ENCODE measurements around the gene ABR.

Gene ABR

GRCh38 chr17:1162116-1162855, 17.5 kb downstream of the ABR start:
- Histone ChIP-seq H2AFZ (ENCODE audit: low read length) (no peak overlapping the region), H3K4me2 (ENCODE audit: low read depth, low read length, poor library complexity, severe bottlenecking) (no peak overlapping the region), H3K9me3 (ENCODE audit: insufficient read depth, low read depth, low read length) (no peaks in the 10 kb centered on the region), H3K9me2 (replicated peaks; ENCODE audit: low read depth, low read length) (no peaks in the 10 kb centered on the region), H3K4me1 (ENCODE audit: insufficient read depth, low read length, poor library complexity, severe bottlenecking) (peaks cover 4% of the 10 kb centered on the region), H3K9ac (ENCODE audit: low read depth, low read length, poor library complexity, severe bottlenecking) (no peak overlapping the region), H3F3A (ENCODE audit: low read depth) (no peaks in the 10 kb centered on the region), H3K79me2 (ENCODE audit: insufficient read depth, low read length) (no peaks in the 10 kb centered on the region), H3K4me3 (ENCODE audit: low read length, poor library complexity, severe bottlenecking) (no peak overlapping the region), H4K20me1 (ENCODE audit: insufficient read depth, low read length, poor library complexity, severe bottlenecking) (no peaks in the 10 kb centered on the region), H3K27me3 (ENCODE audit: insufficient read depth, low read length, poor library complexity, severe bottlenecking) (no peaks in the 10 kb centered on the region), H3K36me3 (ENCODE audit: insufficient read depth, low read length) (no peaks in the 10 kb centered on the region)
- TF ChIP-seq EZH2phosphoT487 (IDR thresholded peaks at IDR 0.05; ENCODE audit: borderline replicate concordance) (no peak), CTCF (conservative IDR thresholded peaks at IDR 0.05; ENCODE audit: low read length) (no peak)

- Histone ChIP-seq H3F3A (ENCODE audit: low read depth) (no peaks in the 10 kb centered on the region), H3K4me1 (ENCODE audit: insufficient read depth, low read length, poor library complexity, severe bottlenecking) (peaks cover 4% of the 10 kb centered on the region), H3K4me3 (ENCODE audit: low read length, poor library complexity, severe bottlenecking) (no peak overlapping the region), H3K36me3 (ENCODE audit: insufficient read depth, low read length) (no peaks in the 10 kb centered on the region), H3K79me2 (ENCODE audit: insufficient read depth, low read length) (no peaks in the 10 kb centered on the region), H3K27me3 (ENCODE audit: insufficient read depth, low read length, poor library complexity, severe bottlenecking) (no peaks in the 10 kb centered on the region), H4K20me1 (ENCODE audit: insufficient read depth, low read length, poor library complexity, severe bottlenecking) (no peaks in the 10 kb centered on the region), H3K4me2 (ENCODE audit: low read depth, low read length, poor library complexity, severe bottlenecking) (no peak overlapping the region), H2AFZ (ENCODE audit: low read length) (no peak overlapping the region), H3K9ac (ENCODE audit: low read depth, low read length, poor library complexity, severe bottlenecking) (no peak overlapping the region), H3K9me2 (replicated peaks; ENCODE audit: low read depth, low read length) (no peaks in the 10 kb centered on the region), H3K9me3 (ENCODE audit: insufficient read depth, low read depth, low read length) (no peaks in the 10 kb centered on the region)
- TF ChIP-seq CTCF (conservative IDR thresholded peaks at IDR 0.05; ENCODE audit: low read length) (no peak), EZH2phosphoT487 (IDR thresholded peaks at IDR 0.05; ENCODE audit: borderline replicate concordance) (no peak)
Observed at GRCh38 chr17:1160591-1161390, 19.0 kb downstream of the ABR start.

- Histone ChIP-seq H4K20me1 (ENCODE audit: insufficient read depth, low read length, poor library complexity, severe bottlenecking) (no peaks in the 10 kb centered on the region), H3K9ac (ENCODE audit: low read depth, low read length, poor library complexity, severe bottlenecking) (no peak overlapping the region), H3F3A (ENCODE audit: low read depth) (no peaks in the 10 kb centered on the region), H3K36me3 (ENCODE audit: insufficient read depth, low read length) (no peaks in the 10 kb centered on the region), H3K9me2 (replicated peaks; ENCODE audit: low read depth, low read length) (no peaks in the 10 kb centered on the region), H3K4me1 (ENCODE audit: insufficient read depth, low read length, poor library complexity, severe bottlenecking) (no peaks in the 10 kb centered on the region), H3K79me2 (ENCODE audit: insufficient read depth, low read length) (no peaks in the 10 kb centered on the region), H3K27me3 (ENCODE audit: insufficient read depth, low read length, poor library complexity, severe bottlenecking) (no peaks in the 10 kb centered on the region), H3K9me3 (ENCODE audit: insufficient read depth, low read depth, low read length) (no peaks in the 10 kb centered on the region), H3K4me3 (ENCODE audit: low read length, poor library complexity, severe bottlenecking) (no peak overlapping the region), H2AFZ (ENCODE audit: low read length) (no peak overlapping the region), H3K4me2 (ENCODE audit: low read depth, low read length, poor library complexity, severe bottlenecking) (no peak overlapping the region)
- TF ChIP-seq EZH2phosphoT487 (IDR thresholded peaks at IDR 0.05; ENCODE audit: borderline replicate concordance), result no peak
- no peak for TF ChIP-seq CTCF (conservative IDR thresholded peaks at IDR 0.05; ENCODE audit: low read length)
Observed at GRCh38 chr17:1159431-1160180, 20.2 kb downstream of the ABR start.

Data from Loucy (cell line).